HL-60/S4 treated with retinoic acid at 250 ng/mL for 4 days and 3 days (cell line): ENCODE measurements around the gene CHAF1B.

Experiments
- in situ Hi-C: fragments of 300-500 bp; cut with MboI; formaldehyde crosslinking; loops from 2 replicates; pipeline ENCODE4 v1.7.0; 2022; ENCODE audit warnings: low sequenced_read_pairs

The CHAF1B gene

DNA sequence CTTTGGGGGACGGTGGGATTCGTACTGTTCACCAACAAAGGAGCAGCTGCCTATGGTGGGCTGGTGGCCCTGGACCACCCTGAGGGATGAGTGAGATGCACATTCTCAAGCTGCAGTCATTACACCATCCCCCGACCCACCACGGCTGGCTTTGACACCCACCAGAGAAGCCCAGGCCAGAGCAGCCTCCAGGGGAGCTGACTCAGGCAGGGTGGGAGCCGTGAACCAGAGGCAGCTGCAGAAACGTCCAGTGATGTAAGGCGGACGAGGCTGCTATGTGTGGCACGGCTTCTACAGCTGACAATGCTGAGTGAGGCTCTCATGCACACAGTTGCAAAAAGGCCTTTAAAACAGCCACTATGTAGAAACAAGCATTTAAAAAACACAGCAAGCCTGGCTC, 40.1 kb downstream of the CHAF1B start:
- in situ Hi-C loops: no loop called here

DNA sequence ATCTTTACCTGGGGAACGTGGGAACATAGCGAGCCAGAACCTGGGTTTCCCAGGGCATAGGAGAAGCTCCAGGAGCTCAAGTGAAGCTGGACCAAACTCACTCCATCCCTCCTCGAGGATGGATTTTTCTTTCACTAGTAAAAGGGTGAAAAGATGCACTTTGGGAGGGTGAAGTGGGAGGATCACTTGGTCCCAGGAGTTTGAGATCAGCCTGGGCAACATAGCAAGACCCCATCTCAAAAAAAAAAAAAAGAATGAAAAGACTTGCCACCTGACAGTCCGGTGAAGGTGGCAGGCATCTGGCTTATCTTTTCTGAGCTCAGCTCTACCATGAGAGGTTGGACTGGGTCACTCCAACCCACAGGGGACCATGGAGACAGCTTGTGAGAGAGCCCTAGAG, 42.3 kb downstream of the CHAF1B start:
- in situ Hi-C loops: no loop called here

DNA sequence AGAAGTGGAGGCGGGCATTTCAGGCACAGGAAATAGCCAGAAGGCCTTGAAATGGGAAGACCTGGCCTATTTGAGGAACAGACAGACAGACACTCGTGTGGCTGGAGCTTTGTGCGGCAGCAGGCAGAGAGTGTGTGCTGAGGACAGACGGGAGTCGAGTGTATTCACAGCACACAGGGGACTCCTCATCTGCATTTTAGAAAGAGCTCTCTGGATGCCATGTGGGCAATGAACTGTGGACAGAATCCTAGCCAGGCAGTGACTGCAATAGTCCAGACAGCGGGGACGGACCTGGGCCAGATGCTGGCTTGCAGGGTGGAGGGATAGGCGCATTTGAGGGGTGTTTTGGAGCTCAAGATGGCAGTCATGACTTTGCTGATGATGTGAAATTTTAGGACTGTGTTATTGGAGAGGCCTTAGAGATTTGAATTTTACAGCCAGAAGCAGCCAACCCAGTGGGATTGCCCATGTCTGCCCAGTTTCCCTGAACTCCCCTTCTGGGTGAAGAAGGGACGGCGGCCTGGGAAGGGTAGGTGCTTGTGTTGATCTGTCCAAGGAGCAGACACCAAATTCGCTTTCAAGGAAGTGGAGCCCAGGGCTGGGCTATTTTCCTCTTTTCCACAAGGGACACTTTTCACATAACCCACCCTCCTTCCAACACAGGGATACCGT, 43.7 kb downstream of the CHAF1B start:
- in situ Hi-C loops: no loop called here

DNA sequence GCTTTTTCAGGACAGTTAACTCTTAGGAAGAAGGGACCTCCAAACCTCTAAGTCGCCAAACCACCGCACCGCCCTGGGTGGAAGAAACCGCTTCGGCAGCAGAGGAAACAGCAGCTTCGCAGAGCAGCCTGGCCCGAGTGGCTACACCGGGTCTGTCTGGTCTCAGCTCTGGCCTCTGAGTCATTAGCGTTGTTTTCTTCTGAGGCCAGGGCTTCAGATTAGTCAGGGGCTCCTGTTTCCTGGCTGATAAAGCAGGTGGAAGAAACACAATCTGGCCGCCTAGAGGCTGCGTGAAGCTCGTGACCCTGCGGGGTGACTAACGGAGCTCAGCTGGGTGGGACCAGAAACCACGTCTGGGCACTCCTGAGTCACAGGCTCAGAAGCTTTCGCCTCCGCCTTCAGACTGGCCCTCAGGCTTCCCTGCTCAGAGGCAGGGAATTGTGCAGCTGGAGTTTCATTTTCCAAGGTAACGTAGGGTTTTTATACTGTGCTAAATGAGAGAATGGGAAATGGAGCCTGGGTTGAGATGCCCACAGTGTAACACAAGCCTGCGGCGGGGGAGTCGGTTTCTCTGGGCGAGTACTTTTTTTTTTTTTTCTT, 44.9 kb downstream of the CHAF1B start:
- in situ Hi-C loops: no loop called here

DNA sequence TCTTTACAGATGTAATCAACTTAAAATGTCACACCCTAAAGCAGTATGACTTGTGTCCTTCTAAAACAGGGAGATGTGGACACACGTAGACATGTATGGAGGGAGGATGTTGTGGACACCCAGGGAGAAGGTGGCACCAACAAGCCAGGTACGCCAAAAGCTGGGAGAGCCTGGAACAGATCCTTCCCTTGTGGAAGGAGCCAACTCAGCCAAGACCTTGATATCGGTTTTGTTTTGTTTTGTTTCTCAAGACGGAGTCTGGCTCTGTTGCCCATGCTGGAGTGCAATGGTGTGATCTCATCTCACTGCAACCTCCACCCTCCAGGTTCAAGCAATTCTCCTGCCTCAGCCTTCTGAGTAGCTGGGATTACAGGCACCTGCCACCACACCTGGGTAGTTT, 45.6 kb downstream of the CHAF1B start:
- in situ Hi-C loops: no loop called here

DNA sequence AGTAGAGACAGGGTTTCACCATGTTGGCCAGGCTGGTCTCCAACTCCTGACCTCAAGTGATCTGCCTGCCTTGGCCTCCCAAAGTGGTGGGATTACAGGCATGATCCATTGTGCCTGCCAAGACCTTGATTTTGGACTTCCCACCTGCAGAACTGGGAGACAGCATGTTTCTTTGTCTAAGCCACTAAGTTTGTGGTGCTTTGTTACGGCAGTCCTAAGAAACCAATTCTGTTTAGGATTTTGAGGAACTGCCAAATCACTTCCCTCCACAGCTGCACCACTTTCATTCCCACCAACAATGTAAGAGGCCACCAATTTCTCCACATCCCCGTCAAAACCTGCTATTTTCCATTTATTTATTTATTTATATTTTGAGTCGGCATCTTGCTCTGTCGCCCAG, 46.1 kb downstream of the CHAF1B start:
- in situ Hi-C loops: no loop called here

DNA sequence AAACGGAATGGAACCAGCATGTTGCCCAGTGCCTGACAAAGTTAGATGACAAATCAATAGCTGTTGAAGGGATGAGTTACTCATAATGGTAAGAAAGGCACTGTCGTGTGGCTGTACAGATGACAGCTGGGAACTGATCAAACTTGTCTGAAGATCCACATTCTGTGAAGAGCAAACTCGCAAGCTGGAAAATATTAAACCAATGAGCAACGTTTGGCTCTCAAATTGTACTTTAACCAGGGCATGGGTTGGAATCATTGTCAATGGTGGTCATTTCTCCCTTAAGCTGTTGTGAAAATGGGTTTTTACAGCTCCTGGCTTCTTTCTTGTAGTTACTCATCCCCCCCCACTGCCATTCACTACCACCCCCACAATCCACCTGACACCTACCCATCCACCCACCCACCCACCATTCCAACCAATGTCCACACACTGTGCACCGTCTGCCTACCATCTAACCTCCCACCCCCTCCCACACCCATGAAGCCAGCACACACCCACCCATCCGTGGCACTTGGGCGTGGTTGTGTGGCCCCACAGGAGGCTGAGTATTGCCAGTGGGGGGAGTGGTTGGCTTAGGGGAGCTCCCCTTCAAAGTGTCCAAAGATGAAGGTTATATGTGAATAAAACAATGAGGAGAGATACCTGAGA, 48.0 kb downstream of the CHAF1B start:
- in situ Hi-C loops: no loop called here

DNA sequence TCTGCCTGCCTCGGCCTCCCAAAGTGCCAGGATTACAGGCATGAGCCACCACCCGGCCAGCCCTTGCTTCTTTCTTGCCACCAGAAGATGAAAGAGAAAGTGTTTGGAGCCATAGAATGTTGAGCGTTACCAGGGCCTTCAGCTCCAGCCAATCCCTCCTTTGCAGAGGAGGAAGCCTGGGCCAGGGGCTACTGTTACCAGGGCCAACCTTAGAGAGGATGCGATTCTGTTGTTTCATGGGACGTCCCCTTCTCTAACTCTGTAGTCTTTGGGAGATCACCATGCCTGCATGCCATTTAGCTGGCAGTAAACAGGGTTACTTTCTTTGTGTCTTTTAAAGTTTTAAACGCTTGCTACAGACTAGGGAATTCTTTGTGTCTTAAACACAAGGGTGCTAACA, 49.0 kb downstream of the CHAF1B start:
- in situ Hi-C loops: no loop called here

DNA sequence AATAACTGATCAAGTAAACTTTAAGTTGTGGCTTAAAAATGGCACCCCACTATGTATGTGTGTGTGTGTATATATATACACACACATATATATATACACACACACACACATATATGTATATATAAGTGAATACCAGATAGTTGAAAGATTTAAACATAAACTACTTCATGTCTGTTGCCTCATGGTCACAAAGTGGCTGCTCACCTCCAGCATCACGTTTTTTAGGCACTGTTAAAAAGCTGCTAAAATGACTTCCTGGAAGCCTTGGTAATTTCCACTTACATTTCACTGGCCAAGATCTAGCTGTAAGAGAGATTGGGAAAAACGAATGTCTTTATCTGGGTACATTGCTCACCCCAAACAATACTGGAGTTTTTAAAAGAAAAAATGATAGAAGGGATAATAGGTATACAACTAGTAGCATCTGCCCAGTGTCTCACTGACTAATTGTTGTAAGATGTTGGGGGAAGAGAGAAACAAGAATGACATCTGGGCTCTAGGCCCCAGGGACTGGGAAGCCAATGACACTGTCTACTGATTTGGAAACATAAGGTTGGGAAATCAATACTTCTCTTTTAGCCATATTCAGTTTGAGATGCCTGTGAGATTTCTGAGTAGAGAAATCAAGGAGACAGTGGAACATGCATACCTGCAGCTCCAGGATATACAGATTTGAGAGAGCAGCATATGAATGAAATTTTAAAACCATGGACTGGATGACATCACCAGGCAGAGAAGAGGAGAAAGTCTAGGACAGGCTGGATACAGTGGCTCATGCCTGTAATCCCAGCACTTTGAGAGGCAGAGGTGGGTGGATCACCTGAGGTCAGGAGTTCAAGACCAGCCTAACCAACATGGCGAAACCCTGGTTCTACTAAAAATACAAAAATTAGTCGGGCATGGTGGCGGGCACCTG, 51.9 kb downstream of the CHAF1B start:
- in situ Hi-C loops: no loop called here

DNA sequence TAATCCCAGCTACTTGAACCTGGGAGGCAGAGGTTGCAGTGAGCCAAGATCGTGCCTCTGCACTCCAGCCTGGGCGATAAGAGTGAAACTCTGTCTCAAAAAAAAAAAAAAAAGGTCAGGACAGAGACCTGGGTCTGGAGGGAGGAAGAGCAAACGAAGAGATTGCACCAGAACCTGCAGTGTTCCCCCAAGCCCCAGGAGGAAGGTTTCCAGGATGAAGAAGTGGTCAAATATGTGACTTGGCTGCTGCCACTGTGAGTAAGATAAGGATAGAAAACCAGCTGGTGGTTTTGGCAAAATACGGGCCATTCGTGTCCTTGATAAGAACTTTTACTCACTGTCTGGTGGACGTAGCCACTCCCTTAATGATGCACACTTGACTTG, 52.5 kb downstream of the CHAF1B start:
- in situ Hi-C loops: no loop called here

DNA sequence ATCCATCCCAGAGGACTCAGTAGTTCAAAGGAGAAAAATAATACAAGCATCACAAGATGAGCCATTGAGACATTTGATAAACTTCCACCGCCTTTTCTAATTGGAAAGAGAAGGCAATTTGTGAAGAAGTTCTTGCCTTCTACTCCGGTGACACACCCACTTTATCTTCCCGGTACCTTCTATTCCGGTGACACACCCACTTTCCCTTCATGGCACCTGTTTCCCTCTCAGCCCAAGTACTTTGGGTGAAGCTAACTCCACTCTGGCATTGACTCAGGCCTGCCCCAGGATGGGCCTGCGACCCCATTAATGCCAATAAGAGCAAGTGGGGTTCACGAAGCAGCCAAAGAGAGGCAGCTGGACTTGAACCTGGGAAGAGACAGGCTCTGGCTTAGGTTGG, 56.5 kb downstream of the CHAF1B start:
- in situ Hi-C loops: no loop called here

DNA sequence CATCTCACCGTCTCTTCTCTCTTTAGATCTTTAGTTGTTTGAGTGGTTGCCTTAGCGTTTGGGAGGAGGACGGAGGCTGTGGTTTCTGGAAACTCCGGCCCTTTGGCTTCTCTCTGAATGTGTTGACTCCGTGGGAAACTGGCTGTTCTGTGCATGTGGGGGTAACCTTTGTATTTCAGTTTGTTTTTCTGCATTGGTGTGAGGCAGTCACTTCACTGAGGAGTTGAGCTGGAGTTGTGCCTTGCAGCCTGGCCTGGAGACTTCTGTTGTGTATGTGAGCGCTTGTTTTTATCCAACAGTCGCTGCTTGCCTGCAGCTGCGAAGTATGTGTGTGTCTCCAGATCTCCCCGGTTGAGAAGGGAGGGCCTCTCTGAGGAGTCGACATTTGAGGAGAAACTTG, 61.1 kb downstream of the CHAF1B start:
- in situ Hi-C loops: no loop called here

DNA sequence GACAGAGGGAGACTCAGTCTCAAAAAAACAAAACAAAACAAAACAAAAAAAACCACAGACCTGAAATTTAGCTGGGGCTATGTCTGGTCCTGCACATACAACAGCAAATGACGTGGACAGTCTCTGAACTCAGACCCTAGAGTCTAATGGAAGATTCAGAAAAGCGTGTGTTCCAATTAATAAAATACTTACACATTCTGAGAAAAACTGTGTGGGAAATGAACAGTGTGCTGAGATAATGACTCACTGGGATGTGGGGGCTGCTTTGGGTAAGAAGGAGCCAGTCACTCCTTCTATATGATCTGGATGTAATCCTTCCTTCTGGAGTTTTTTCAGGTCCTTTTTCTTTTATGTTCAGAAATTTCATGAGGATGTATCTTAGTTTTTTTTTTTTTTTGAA, 65.3 kb downstream of the CHAF1B start:
- in situ Hi-C loops: no loop called here

DNA sequence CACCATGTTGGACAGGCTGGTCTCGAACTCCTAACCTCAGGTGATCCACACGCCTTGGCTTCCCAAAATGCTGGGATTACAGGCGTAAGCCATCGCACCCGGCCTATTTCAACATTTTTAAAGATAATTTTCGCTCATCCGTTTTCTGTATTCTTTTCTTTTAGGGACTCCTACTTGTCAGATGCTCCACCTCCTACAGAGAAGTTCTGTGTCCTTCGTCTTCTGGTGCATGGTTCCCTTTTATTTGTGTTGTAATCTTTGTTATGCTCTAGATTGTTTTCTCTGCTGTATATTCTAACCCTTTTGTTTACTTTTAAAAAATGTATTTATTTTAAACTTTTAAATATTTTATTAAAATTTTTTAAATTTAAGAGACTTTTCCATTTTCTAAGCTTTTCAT, 66.3 kb downstream of the CHAF1B start:
- in situ Hi-C loops: no loop called here

DNA sequence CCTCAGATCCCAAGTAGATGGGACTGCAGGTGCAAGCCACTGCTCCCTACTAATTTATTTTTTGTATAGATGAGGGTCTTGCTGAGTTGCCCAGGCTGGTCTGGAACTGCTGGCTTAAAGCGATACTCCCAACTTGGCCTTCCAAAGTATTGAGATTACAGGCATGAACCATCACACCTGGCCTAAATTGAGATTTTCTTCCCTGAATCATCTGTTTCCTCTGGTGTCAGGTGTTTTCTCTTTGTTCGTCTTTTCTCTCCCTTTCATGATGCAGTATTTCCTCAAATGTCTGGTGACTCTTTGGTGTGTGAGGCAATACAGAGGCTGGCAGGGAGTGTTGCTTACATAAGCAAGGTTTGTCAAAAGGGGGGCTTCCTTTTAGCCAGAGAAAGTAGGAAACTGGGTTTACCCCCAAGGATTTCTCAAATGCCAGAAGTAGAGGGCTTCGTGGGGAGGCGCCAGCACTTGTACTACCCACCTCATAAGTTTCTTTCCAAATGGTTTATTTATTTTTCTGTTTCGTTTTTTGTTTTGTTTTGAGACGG, 67.2 kb downstream of the CHAF1B start:
- in situ Hi-C loops: no loop called here

DNA sequence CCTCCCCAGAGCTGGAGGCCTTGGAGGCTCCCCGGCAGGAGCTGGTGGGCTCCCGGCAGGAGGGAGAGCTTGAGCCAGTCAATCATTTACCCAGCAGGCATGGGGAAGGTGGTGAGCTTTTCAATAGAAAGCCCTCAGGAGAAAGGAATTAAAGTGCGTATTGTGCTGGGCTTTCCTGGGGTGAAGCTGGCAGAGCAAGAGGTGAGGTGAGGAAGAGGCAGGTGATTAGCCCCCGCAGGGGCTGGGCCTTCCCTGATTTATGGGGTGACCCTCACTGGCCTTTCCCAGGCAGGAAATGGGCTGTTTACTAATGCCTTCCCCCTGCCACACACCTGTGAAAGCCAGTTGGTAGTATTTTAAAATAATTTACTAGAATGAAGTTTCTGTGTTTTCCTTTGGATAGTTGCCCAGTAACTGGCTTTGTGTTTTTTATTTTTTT, 68.9 kb downstream of the CHAF1B start:
- in situ Hi-C loops: no loop called here

DNA sequence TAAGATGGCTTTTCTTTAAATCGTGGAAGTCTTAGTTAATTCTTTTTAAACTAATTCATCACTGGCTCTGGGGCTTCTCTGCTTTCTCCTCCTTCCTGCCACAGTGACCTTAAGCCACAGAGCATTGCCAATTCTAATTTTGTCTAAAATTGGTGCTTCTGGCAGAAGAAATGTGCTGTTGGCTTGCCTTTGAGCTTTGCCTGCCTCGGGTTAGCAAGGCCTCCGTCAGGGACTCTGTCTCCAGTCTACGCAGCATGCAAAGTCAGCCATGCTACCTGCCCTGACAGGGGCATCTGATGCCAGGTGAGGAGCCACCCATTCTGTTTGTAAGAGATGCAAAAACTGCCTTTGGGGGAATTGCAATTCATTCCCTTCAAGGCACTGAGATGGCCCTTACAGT, 69.5 kb downstream of the CHAF1B start:
- in situ Hi-C loops: no loop called here

DNA sequence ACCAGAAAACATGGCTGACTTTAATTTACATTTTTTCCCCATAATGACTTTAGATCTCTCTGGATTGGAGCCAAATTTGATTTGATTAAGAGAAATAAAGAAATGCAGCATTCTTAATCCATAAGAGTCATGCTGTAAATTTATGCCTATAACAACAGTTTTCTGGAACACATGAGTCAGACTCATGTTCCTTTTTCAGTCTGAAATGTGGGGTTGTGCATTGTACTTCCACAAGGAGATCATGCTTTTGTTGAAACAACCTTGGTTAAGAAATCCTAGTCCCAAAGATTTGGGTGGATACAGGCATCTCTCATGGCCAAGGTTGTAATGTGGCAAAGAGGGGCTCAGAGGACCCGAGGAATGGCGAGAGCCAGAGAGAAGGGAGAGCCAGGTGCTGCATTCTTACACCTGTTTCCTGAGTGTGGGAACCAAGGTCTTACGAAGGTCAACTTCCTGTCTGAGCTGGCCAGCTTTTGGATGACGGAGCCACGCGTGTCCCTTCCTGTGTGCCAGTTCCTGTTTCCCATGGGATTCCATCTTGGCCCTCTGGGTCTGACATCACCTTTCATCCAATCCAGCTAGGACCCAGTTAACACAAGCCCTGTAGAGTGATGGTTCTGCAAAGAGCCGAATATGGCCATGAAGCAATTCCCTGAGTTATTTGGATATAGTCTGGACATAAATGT, 71.7 kb downstream of the CHAF1B start:
- in situ Hi-C loops: no loop called here

DNA sequence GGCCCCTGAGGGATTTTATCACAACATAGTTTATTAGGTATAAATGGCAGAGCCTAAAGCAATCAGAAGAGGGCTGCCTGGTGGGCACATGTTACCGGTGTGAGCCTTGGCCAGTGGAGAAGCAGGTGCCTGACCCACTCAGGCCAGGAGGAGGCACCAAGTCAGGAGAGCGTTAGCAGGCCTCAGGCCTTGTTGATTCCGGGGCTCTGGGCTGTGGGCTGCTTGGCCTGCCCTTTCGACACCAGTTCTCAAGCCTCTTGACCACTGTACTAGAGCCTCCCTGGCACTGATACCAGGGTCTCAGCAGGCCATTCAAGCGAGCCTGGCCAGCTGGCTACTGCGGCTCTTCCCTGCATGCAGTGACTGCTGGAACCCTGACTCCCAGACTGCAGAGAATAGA, 73.9 kb downstream of the CHAF1B start:
- in situ Hi-C loops: no loop called here

DNA sequence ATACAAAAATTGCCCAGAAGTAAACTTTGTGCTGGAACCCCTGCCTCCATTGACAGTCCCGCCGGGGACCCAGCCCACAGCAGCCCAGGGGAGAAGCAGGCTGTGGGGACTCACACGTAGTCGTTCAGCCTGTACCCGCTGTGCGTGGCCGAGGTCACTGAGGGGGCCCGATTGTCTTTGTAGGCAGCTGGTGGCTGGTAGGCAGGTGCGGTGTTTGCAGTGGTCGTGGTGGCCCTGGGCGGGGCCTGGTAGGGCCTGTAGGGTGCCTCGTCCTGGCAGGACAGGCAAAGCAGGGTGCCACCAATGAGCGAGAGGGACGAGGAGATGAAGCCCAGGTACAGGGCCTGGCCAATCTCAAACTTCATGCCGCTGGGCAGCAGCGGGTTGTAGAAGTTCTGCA, 75.7 kb downstream of the CHAF1B start:
- in situ Hi-C loops: no loop called here
